ENCODE results near the gene OTOP2. TPM values are rescaled to one million over a fixed set of nuclear protein-coding genes. Genes with fewer than 3 reads are reported as not detected.

Gene OTOP2
- total and polyA plus RNA-seq, 2 of the 4 experiments (the other 2 are of a cell fraction) = not detected

- no peak overlapping the region for H3K27ac ChIP-seq (ENCODE audit: insufficient read depth, low read length)
- DNase-seq = no peak
- H3K4me3 ChIP-seq (ENCODE audit: insufficient read depth, low read depth, low read length) = no peak overlapping the region
- no peak overlapping the region for H2AK5ac ChIP-seq (ENCODE audit: low read depth, low read length)
- no peak overlapping the region for H4K8ac ChIP-seq (ENCODE audit: low read depth in 2 of 2, low read length in 2 of 2)
- no peak overlapping the region for H2AFZ ChIP-seq (replicated peaks; ENCODE audit: low read length, poor library complexity)
- CTCF ChIA-PET = no interaction called here
- no peak overlapping the region for H3K4ac ChIP-seq (ENCODE audit: low read depth, low read length)
- no peaks in the 10 kb centered on the region for H3K79me1 ChIP-seq (ENCODE audit: low read depth in 1 of 2, low read length in 2 of 2)
- TF ChIP-seq RFX5 (IDR thresholded peaks at IDR 0.05; ENCODE audit: low read depth, low read length) = no peak
- BruUV-seq (replicated peaks) = no TSS peak
- H4K91ac ChIP-seq (ENCODE audit: insufficient read depth, low read depth, low read length) = no peak overlapping the region
- no peak overlapping the region for H3K23ac ChIP-seq (ENCODE audit: low read depth, low read length)
- dilution Hi-C loops (cut with HindIII; ENCODE audit: low sequenced_read_pairs, unreplicated experiment) (no loop called here), in situ Hi-C loops (cut with MboI; ENCODE audit: low sequenced_read_pairs) (loop anchor here (10.0 kb wide), 1 partner anchor 209 kb away; the partner anchor contains the start of gene NHERF1), intact Hi-C loops (cut with micrococcal nuclease) (no loop called here)
- no peak overlapping the region for H3K9ac ChIP-seq (ENCODE audit: low read depth, low read length)
- no peaks in the 10 kb centered on the region for H3K9me1 ChIP-seq (ENCODE audit: insufficient read depth, low read length)
- POLR2A ChIA-PET (ENCODE audit: unreplicated experiment) = no interaction called here
- no peak overlapping the region for H3K14ac ChIP-seq (replicated peaks; ENCODE audit: low read depth, low read length)
- no peak overlapping the region for H2BK5ac ChIP-seq (ENCODE audit: low read depth, low read length, poor library complexity, severe bottlenecking)
- no peaks in the 10 kb centered on the region for H3K4me1 ChIP-seq (ENCODE audit: control insufficient read depth, insufficient read depth, low read length)
- H2BK15ac ChIP-seq (ENCODE audit: low read depth, low read length) = no peak overlapping the region
- no peak overlapping the region for H2BK120ac ChIP-seq (ENCODE audit: low read depth, low read length)
- peaks cover 50% of the 10 kb centered on the region for H3K27me3 ChIP-seq (ENCODE audit: control insufficient read depth, insufficient read depth, low read length)
- H2AK9ac ChIP-seq (replicated peaks; ENCODE audit: low read depth, low read length, poor library complexity) = no peak overlapping the region
- no peak overlapping the region for H3K56ac ChIP-seq (ENCODE audit: extremely low read depth, insufficient read depth, low read length)
- no peak overlapping the region for H3K4me2 ChIP-seq (ENCODE audit: low read depth, low read length)
- H2BK20ac ChIP-seq (ENCODE audit: low read depth, low read length) = no peak overlapping the region
- H3K36me3 ChIP-seq (ENCODE audit: control insufficient read depth, insufficient read depth, low read length) = no peaks in the 10 kb centered on the region
- no peaks in the 10 kb centered on the region for H3K9me3 ChIP-seq (ENCODE audit: control insufficient read depth, insufficient read depth, low read length)
- H4K5ac ChIP-seq (ENCODE audit: low read depth, low read length) = no peak overlapping the region
- WGBS, 2 experiments (ENCODE audit: extremely low coverage in 2 of 2, insufficient read length in 1 of 2) = 80% methylated on average over 8 of the region's 15 CpGs; no CpG with 5 or more reads in 1 of the 2 experiments
- no peak for ATAC-seq (ENCODE audit: low read depth)
- no peak overlapping the region for H3K18ac ChIP-seq (ENCODE audit: low read depth, low read length)
- no peaks in the 10 kb centered on the region for H4K20me1 ChIP-seq (ENCODE audit: insufficient read depth, low read length)
Observed at GRCh38 chr17:74954115-74954514, 30.0 kb downstream of the OTOP2 start.

Data from IMR-90 (cell line).